GM12873 (cell line): ENCODE data around the gene FIBP.

Experiments
- TF ChIP-seq, protein P1 (sequence below): IDR thresholded peaks from 2 replicates; pipeline ENCODE4 v1.5.1; 2012; ENCODE audit warnings: low read depth, mild to moderate bottlenecking, moderate library complexity, low read length, control low read depth; ENCODE audit not compliant: insufficient read depth; ENCODE audit errors: missing control alignments

The FIBP gene

GRCh38 chr11:65866509-65867283, 21.6 kb downstream of the FIBP start:
- TF ChIP-seq, protein P1, sequence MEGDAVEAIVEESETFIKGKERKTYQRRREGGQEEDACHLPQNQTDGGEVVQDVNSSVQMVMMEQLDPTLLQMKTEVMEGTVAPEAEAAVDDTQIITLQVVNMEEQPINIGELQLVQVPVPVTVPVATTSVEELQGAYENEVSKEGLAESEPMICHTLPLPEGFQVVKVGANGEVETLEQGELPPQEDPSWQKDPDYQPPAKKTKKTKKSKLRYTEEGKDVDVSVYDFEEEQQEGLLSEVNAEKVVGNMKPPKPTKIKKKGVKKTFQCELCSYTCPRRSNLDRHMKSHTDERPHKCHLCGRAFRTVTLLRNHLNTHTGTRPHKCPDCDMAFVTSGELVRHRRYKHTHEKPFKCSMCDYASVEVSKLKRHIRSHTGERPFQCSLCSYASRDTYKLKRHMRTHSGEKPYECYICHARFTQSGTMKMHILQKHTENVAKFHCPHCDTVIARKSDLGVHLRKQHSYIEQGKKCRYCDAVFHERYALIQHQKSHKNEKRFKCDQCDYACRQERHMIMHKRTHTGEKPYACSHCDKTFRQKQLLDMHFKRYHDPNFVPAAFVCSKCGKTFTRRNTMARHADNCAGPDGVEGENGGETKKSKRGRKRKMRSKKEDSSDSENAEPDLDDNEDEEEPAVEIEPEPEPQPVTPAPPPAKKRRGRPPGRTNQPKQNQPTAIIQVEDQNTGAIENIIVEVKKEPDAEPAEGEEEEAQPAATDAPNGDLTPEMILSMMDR, result no peak

GRCh38 chr11:65865550-65866172, 22.6 kb downstream of the FIBP start:
- TF ChIP-seq, protein P1, result no peak

GRCh38 chr11:65864706-65865471, 23.4 kb downstream of the FIBP start:
- TF ChIP-seq, protein P1, result no peak

DNA sequence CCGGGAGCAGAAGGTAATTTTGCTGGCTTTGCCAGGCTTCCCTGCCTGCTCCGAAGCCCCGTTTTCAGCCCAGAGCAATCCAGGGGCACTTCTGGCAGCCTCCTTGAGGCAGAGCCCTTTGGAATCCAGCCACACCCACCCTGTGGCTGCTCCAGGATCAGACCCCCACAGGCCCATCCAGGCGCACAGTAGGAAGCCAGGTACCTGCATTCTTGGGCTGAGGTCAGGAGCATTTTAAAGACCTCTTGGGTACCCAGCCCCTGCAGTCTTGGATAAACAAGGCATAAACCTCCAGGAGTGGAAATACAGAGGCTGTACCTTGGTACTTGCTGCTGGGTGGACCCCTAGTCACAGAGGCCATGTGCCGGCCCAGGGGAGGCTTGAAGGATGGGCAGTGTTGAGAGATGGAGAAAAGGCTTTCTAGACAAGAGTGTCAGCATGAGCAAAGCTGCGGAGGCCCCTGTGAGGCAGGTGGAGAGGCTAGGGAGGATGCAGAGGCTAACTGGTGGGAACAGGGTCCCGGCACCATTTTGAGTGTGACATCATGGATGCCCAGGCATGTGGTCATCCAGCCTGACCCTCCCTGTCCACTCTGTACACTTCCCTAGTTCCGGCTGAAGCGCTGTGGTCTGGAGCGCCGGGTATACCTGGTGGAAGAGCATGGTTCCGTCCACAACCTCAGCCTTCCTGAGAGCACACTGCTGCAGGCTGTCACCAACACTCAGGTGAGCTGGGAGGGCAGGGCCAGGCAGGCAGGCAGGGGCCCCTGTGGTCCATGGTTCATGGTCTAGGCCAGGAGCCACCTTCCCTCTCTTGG, 24.2 kb downstream of the FIBP start:
- TF ChIP-seq, protein P1, result no peak

GRCh38 chr11:65862941-65863888, 25.1 kb downstream of the FIBP start:
- TF ChIP-seq, protein P1, result no peak

DNA sequence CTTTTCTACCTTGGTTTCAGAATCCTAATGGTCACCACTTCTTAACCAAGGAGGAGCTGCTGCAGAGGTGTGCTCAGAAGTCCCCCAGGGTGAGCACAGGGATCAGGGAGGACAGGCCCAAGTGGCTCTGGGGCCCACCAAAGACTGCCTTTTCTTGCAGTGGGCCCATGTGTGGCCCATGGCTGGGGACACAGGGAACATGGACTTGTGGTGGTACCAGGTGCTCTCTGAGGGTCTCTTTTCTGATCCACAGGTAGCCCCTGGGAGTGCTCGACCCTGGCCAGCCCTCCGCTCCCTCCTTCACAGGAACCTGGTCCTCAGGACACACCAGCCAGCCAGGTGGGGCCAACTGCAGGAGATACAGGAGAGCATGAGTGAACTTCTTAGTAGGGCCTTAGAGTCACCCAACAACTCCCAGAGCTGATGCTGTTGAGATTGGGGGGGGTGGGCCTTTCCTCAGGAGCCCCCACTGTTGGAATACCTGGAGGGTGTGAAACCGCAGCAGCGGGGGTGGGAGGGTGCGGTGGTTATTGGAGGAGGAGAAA, 26.0 kb downstream of the FIBP start:
- TF ChIP-seq, protein P1, result no peak
